Breast epithelium (tissue), 4 donors: ENCODE data around the gene ZNF580. TPM values are rescaled to one million over a fixed set of nuclear protein-coding genes. Genes with fewer than 3 reads are reported as not detected.

Source experiments
- DNase-seq, 2 donors: peaks; one replicate each; pipeline ENCODE4 v3.0.0-alpha.2; 2019; ENCODE audit warnings: low spot score in 2 of 2
- H3K27ac ChIP-seq, 2 donors: fragments of 200-600 bp; sonication (generic) in 1 of 2; one replicate each; pipeline ENCODE4 v1.5.1; 2016 to 2019; ENCODE audit warnings: mild to moderate bottlenecking in 1 of 2
- H3K27me3 ChIP-seq, 2 donors: fragments of 200-600 bp; sonication (generic) in 1 of 2; one replicate each; pipeline versions ENCODE4 v1.5.1 to v1.6.0; 2017 to 2019; ENCODE audit warnings: control low read depth in 1 of 2, mild to moderate bottlenecking in 1 of 2
- H3K36me3 ChIP-seq: fragments of 200-600 bp; one replicate; pipeline ENCODE4 v1.5.1; 2019
- H3K4me1 ChIP-seq, 2 donors: fragments of 200-600 bp; sonication (generic); one replicate each; pipeline ENCODE4 v1.5.1; 2016 to 2019; ENCODE audit warnings: control low read depth in 1 of 2
- H3K4me3 ChIP-seq, 3 donors: fragments of 200-600 bp; sonication (generic); 1 replicate in 2 of 3; 2 replicates in 1 of 3; pipeline ENCODE4 v1.5.1; 2016 to 2019; ENCODE audit warnings: mild to moderate bottlenecking in 3 of 3, moderate library complexity in 2 of 3
- H3K9me3 ChIP-seq, 2 donors: fragments of 200-600 bp; sonication (generic) in 1 of 2; one replicate each; pipeline ENCODE4 v1.5.1; 2016 to 2019; ENCODE audit warnings: control low read depth in 1 of 2
- CTCF ChIP-seq, 3 donors: fragments of 450-650 bp; IDR thresholded peaks; one replicate each; pipeline ENCODE4 v1.5.1; 2016 to 2017; ENCODE audit warnings: antibody characterized with exemption in 3 of 3, mild to moderate bottlenecking in 3 of 3, moderate library complexity in 3 of 3
- POLR2A ChIP-seq: fragments of 450-650 bp; IDR thresholded peaks from one replicate; pipeline ENCODE4 v1.6.1; 2016; ENCODE audit warnings: antibody characterized with exemption, mild to moderate bottlenecking, moderate library complexity
- POLR2AphosphoS5 ChIP-seq, 3 donors: sonication (generic); formaldehyde crosslinking; IDR thresholded peaks; one replicate each; pipeline ENCODE4 v1.6.1; 2017; ENCODE audit warnings: antibody characterized with exemption in 3 of 3
- intact Hi-C: fragments of 100-400 bp; cut with DNase I; formaldehyde crosslinking; loops from one replicate; pipeline ENCODE4 v1.15.1; 2023; ENCODE audit warnings: low total_unique reads
- total RNA-seq, 3 donors: library from RNA; depleted of rRNA; stranded (reverse); fragments of >200 nt; gene quantifications; one replicate each; pipeline ENCODE4 v1.1.0, GENCODE V29; 2016

ZNF580 gene
- total RNA-seq: 10 to 100 TPM; 21.0 to 24.3 (median 22.4) TPM

GRCh38 chr19:55640577-55641425, at the start of gene ZNF580:
ZNF580 (plus strand) TSS chr19:55641002; CDS start chr19:55642509, 1,507 bp downstream.
- H3K36me3 ChIP-seq: no peaks in the 10 kb centered on the region
- TF ChIP-seq POLR2AphosphoS5 (IDR thresholded peaks at IDR 0.05) (peak in 1 of 3 donors; percentile 7), POLR2A (no peak), CTCF (IDR thresholded peaks at IDR 0.05) (no peak)
- H3K27ac ChIP-seq: peak within 1 kb of the TSS; percentile 94 to 98
- H3K4me1 ChIP-seq: peaks cover 11 to 13% of the 10 kb centered on the region in 2 donors
- no peaks in the 10 kb centered on the region for H3K27me3 ChIP-seq
- peak; percentile 63 to 64 for DNase-seq
- H3K4me3 ChIP-seq: peak within 1 kb of the TSS; percentile 90 to 99 (median 93)
- intact Hi-C loops: no loop called here
- no peaks in the 10 kb centered on the region for H3K9me3 ChIP-seq

- no peaks in the 10 kb centered on the region for H3K4me1 ChIP-seq
- intact Hi-C loops: no loop called here
- no peak for DNase-seq
- no peaks in the 10 kb centered on the region for H3K27me3 ChIP-seq
- H3K36me3 ChIP-seq: no peaks in the 10 kb centered on the region
- no peaks in the 10 kb centered on the region for H3K9me3 ChIP-seq
- no peak for TF ChIP-seq CTCF (IDR thresholded peaks at IDR 0.05)
- TF ChIP-seq POLR2A: no peak
- TF ChIP-seq POLR2AphosphoS5 (IDR thresholded peaks at IDR 0.05): no peak
- H3K4me3 ChIP-seq: no peak overlapping the region
- H3K27ac ChIP-seq: no peak overlapping the region
Observed at GRCh38 chr19:55591555-55591954, 49.2 kb upstream of the ZNF580 start.

GRCh38 chr19:55592391-55593090, 48.3 kb upstream of the ZNF580 start:
- intact Hi-C loops: no loop called here
- Histone ChIP-seq H3K36me3 (no peaks in the 10 kb centered on the region), H3K9me3 (no peaks in the 10 kb centered on the region), H3K27me3 (no peaks in the 10 kb centered on the region), H3K4me1 (no peaks in the 10 kb centered on the region), H3K4me3 (no peak overlapping the region), H3K27ac (no peak overlapping the region)
- DNase-seq: no peak
- TF ChIP-seq CTCF (IDR thresholded peaks at IDR 0.05) (no peak), POLR2AphosphoS5 (IDR thresholded peaks at IDR 0.05) (no peak), POLR2A (no peak)

- no peaks in the 10 kb centered on the region for H3K4me1 ChIP-seq
- H3K27ac ChIP-seq: no peak overlapping the region
Observed at GRCh38 chr19:55593096-55593772, 47.6 kb upstream of the ZNF580 start.

More at GRCh38 chr19:55593096-55593772, 47.6 kb upstream of the ZNF580 start:
- no peak for DNase-seq
- H3K36me3 ChIP-seq: no peaks in the 10 kb centered on the region
- intact Hi-C loops: no loop called here
- no peaks in the 10 kb centered on the region for H3K9me3 ChIP-seq
- H3K4me3 ChIP-seq: no peak overlapping the region
- H3K27me3 ChIP-seq: no peaks in the 10 kb centered on the region
- TF ChIP-seq POLR2A (no peak), POLR2AphosphoS5 (IDR thresholded peaks at IDR 0.05) (no peak), CTCF (IDR thresholded peaks at IDR 0.05) (no peak)
